GM18508 (cell line): ENCODE results near the gene GRM7.
A peak's percentile ranks its signal among the peaks of the same experiment; 100 is the strongest.

Experiments used
- ATAC-seq: cut with Tn5 transposase; IDR thresholded peaks from one replicate; pipeline ENCODE4 v1.9.1; 2021; ENCODE audit warnings: moderate number of reproducible peaks; ENCODE audit not compliant: insufficient read depth, unreplicated experiment

Gene GRM7

GRCh38 chr3:7445331-7445730 is 584.4 kb downstream of the GRM7 start:
- no peak for ATAC-seq

GRCh38 chr3:7447197-7447769 is 586.4 kb downstream of the GRM7 start:
- ATAC-seq = peak; percentile 99

DNA sequence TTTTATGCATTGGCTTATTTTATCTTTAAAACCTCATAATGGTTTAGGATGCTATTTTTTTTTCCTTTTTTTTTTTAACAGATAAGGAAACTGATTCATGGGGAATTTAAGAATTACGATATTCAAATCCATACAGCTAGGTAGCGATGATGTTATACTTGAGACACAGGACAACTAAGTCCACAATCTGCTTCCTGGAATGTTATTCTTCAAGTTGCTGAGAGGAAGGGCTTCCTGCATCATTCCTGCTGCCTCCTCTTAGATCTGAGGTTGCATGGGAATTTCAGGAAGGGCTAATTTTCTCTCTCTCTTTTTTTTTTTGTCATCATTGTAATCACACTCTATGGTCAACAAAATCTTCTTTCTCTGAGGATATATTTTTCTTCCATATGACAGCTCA is 595.5 kb downstream of the GRM7 start:
- no peak for ATAC-seq

- peak; percentile 97 for ATAC-seq
Measured at GRCh38 chr3:7461202-7461825, 600.4 kb downstream of the GRM7 start.

DNA sequence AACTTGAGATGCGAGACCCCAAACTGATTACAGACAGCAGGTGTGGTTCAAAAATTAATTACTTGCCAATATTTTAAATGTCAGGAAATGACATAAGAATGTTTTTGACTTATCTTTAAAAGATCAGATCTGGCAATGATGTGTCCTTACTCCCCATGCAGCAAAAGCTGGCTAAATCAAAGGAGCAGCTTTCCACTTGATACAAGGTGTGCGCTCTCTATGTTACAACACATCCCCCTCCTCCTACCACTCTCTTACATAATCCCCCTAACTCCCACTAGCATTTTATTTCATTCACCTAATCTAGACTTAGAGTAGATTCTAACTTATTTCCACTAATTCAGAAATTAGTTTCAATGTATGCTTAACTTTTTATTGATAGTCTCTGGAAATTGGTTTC is 609.0 kb downstream of the GRM7 start:
- no peak for ATAC-seq

DNA sequence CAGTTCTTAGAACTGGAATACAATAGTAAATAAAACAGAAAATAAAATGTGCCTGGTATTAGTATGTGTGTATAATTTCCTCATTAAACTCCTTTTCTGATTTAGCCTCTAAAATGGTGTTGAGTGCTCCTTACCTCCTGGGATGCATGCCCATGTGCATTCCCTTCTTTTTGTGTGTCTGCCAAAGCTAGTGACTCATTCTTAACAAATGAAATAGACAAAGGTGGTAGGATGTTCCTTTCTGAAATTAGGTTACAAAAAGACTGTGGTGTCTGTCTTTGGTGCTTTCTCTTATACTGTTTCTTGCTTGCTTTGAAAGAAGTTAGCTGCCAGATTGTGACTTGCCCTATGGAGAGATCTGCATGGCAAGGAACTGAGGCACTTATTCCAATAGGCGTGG is 623.7 kb downstream of the GRM7 start:
- no peak for ATAC-seq

DNA sequence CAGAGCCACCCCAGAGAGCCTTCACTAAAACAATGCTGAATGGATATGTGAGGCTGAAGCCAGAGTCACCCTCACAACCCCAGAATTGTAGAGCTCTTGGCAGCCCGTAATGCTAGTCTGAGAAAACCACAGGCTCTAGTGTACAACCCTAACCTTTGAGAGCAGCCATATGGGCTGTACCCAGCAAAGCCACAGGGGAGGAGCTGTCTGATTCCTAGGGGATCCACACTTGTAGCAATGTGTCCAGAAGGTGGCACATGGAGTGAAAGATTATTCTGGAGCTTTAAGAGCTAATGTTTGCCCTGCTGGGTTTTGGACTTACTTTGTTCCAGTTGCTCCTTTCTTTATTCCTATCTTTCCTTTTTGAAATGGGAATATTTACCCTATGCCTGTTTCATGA is 626.8 kb downstream of the GRM7 start:
- no peak for ATAC-seq

DNA sequence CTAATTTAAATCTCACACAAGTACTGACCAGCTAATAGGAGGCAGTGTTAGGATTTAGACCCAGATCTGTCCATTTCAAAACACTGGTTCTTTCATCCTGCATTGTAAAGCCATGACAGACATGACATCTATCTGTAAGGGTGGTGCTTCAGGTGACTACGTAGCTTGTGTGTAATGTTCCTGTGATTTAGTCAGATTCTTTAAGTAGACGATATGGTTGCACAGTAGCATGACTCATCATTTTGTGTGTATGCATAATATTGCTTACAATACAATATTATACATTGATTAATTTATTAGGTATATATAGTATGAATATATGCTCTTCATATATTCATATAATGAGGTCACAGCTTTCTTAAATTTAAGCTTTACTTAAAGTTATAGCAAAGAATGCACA is 628.5 kb downstream of the GRM7 start:
- no peak for ATAC-seq

GRCh38 chr3:7498715-7499114 is 637.8 kb downstream of the GRM7 start:
- ATAC-seq = no peak

- ATAC-seq = no peak
Measured at GRCh38 chr3:7503431-7503830, 642.5 kb downstream of the GRM7 start.

GRCh38 chr3:7504886-7505775 is 644.2 kb downstream of the GRM7 start:
- ATAC-seq = no peak

DNA sequence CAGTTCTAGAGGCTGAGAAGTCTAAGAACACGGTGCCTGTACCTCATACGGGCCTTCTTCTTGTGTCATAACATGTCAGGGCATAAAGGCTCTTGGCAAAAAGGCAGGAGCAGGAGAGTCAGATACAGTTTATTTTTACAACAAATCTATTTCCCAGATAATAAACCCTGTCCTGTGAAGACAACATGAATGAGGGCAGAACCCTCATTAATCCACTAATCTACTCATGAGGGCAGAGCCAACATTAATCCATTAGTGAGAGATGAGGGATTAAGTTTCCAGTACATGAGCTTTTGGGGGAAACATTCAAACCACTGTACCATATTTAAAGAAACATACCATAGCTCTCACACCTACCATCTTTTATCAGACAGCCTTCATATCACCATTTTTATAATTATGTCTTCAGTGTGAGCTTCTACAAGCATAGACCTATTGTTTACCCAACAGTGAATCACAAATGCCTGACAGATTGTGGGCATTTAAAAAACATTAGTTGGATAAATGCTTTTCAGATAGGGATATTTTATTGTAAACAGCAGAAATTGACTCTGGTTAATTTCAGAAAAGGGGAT is 645.8 kb downstream of the GRM7 start:
- no peak for ATAC-seq

GRCh38 chr3:7508821-7509220 is 647.9 kb downstream of the GRM7 start:
- no peak for ATAC-seq

DNA sequence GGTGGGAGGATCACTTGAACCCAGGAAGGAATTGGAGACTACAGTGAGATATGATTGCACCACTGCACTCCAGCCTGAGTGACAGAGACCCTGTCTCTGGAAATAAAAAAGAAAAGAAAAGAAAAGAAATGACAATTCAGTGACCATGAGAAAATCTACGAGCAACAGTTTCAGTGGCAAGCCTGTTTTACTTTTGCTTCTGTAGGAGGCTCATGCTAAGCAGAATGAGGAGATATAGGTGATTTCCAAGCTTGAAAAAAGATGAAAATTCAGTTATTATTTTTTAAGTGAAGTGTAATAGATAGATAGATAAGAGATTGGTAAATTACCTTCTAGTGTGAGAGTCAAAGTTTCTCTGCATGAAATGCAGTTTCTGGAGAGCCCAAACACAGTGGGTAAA is 651.1 kb downstream of the GRM7 start:
- no peak for ATAC-seq

- no peak for ATAC-seq
Measured at GRCh38 chr3:7518026-7518425, 657.1 kb downstream of the GRM7 start.

DNA sequence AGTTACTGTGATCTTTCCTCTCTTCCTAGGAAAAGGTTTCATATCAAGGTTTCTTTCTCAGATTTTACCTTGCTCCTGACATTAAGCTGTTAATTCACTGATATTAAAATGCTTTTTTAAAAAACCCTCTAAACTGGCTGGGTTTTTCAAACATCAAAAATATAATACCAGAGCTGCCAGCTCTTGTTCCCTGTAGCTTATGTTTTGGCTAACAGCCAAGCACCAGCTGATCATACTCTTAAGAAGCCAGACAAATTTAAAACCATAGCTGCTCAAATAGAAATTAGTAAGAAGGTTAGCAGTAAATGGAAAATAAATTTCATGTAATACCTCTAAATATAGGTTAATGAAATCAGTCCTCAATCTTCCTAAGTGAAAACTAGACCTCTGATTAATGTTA is 657.5 kb downstream of the GRM7 start:
- no peak for ATAC-seq

DNA sequence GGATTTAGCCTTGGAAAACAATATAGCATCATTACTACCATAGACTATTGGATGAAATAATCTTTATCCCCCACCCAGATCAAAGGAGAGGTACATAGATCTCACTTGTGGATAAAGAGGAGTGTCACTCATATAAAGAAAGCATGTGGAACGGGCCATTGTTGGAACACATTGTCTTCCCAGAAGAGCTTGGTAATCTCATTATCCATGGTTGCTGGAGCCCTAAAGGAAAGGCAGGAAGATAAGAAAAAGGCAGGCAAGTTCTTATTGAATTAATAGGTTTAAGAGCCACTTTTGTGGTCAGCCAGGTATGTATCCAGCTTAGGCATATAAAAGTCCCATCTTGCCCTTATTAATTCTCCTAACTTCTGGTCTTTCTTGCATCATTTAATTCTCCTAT is 659.1 kb downstream of the GRM7 start:
- ATAC-seq = no peak

- no peak for ATAC-seq
Measured at GRCh38 chr3:7520593-7520992, 659.7 kb downstream of the GRM7 start.

GRCh38 chr3:7536510-7536909 is 675.6 kb downstream of the GRM7 start:
- ATAC-seq = no peak

DNA sequence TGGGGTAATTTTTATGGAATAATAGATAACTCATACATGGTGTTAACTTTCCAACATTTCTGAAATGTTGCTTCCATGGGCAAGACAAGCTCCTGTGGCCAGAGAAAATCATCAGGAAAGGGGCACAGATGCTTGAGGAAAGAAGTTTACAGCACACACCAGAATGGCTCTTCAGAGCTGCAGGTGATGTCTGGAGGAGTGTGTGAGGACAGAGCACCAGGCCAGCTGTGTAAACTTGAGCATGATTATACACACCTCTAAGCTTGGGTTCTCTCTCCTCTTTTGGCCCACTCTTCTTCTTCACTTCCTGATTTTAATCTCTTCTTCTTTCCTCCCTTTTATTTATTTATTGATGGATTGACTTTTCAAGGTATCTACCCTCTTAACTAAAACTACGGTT is 676.0 kb downstream of the GRM7 start:
- no peak for ATAC-seq

- no peak for ATAC-seq
Measured at GRCh38 chr3:7543294-7543880, 682.5 kb downstream of the GRM7 start.
